ENCODE measurements around the gene PLXNC1. TPM values are rescaled to one million over a fixed set of nuclear protein-coding genes. Genes with fewer than 3 reads are reported as not detected.

The PLXNC1 gene
- polyA plus RNA-seq, 1 donor (not counting 4 experiments of a cell fraction or from before 2014, with no cell fraction given): 0.17 TPM

DNA sequence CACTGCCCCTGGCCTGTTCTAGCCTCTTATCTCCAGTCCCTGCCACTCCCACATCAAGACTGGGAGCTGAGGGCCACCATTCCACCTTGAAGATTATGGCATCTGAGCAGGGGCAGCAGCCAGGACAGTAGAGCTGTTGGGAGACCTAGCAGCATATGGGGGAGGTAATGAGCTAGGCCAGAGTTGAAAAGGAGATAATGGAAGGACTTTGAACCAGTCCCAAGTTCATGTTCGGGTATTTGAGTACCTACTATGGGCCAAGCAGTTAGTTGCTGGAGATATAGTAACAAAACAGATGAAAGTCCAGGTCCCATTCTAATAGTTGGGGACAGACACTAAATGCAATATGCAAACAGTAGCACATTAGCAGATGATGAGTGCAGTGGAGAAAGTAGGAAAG lies 151.5 kb downstream of the PLXNC1 start:
- DNase-seq (ENCODE audit: low read depth, low spot score): no peak
- no peak for FAIRE-seq
- H3K9me3 ChIP-seq (ENCODE audit: control insufficient read depth, low read depth, low read length): no peaks in the 10 kb centered on the region
- H3K4me1 ChIP-seq (ENCODE audit: control insufficient read depth, extremely low read depth, insufficient read depth, low read length): no peaks in the 10 kb centered on the region
- no peaks in the 10 kb centered on the region for H3K27me3 ChIP-seq (ENCODE audit: control insufficient read depth, extremely low read depth, insufficient read depth, low read length)
- no peaks in the 10 kb centered on the region for H3K9me1 ChIP-seq (ENCODE audit: control insufficient read depth, extremely low read depth, insufficient read depth, low read length)
- no peak overlapping the region for H2AFZ ChIP-seq (ENCODE audit: control insufficient read depth, low read length)
- no peak overlapping the region for H3K9ac ChIP-seq (ENCODE audit: control insufficient read depth, extremely low read depth, insufficient read depth, low read length)
- H3K4me3 ChIP-seq (ENCODE audit: control insufficient read depth in 2 of 3, extremely low read depth in 1 of 3, insufficient read depth in 2 of 3, low read depth in 1 of 3, low read length in 3 of 3): no peak overlapping the region
- H3K79me2 ChIP-seq (ENCODE audit: control insufficient read depth, insufficient read depth, low read length): no peaks in the 10 kb centered on the region
- H4K20me1 ChIP-seq (ENCODE audit: control insufficient read depth, extremely low read depth, insufficient read depth, low read length): no peaks in the 10 kb centered on the region
- H3K36me3 ChIP-seq (ENCODE audit: control insufficient read depth in 2 of 2, extremely low read depth in 1 of 2, insufficient read depth in 2 of 2, low read length in 2 of 2): peaks cover 0 to 6% of the 10 kb centered on the region in 2 experiments
- TF ChIP-seq, protein P1, sequence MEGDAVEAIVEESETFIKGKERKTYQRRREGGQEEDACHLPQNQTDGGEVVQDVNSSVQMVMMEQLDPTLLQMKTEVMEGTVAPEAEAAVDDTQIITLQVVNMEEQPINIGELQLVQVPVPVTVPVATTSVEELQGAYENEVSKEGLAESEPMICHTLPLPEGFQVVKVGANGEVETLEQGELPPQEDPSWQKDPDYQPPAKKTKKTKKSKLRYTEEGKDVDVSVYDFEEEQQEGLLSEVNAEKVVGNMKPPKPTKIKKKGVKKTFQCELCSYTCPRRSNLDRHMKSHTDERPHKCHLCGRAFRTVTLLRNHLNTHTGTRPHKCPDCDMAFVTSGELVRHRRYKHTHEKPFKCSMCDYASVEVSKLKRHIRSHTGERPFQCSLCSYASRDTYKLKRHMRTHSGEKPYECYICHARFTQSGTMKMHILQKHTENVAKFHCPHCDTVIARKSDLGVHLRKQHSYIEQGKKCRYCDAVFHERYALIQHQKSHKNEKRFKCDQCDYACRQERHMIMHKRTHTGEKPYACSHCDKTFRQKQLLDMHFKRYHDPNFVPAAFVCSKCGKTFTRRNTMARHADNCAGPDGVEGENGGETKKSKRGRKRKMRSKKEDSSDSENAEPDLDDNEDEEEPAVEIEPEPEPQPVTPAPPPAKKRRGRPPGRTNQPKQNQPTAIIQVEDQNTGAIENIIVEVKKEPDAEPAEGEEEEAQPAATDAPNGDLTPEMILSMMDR (optimal IDR thresholded peaks at IDR 0.05 in 1 of 3, IDR thresholded peaks at IDR 0.05 in 1 of 3, conservative IDR thresholded peaks at IDR 0.05 in 1 of 3; ENCODE audit: extremely low read depth in 1 of 3, insufficient read depth in 2 of 3, low read length in 3 of 3): no peak
- no peak overlapping the region for H3K4me2 ChIP-seq (ENCODE audit: control insufficient read depth, extremely low read depth, insufficient read depth, low read depth, low read length)
- no peak overlapping the region for H3K27ac ChIP-seq (ENCODE audit: control insufficient read depth, insufficient read depth, low read length)
- dilution Hi-C loops (cut with MboI; ENCODE audit: extremely low pct_ligation_motif_present, low sequenced_read_pairs): no loop called here

DNA sequence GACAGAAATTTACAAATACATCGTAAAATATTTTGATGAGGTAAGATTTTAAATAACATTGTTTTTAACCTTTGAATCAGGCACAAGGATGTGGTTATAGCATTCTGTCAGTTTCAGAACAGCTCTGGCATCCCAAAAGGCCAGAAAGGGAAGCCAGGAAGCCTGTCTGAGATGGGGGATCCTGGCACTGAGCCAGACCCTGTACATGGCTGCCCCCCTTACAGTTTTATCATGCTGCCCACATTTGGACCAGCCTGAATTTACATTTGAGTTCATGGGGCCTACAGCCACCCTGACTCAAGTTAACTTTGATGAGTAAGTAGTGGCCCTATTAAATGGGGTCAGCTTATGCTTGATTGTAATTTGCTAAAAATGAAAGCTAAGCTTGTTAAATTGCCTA lies 155.6 kb downstream of the PLXNC1 start:
- no peak overlapping the region for H3K9ac ChIP-seq (ENCODE audit: control insufficient read depth, extremely low read depth, insufficient read depth, low read length)
- H3K36me3 ChIP-seq (ENCODE audit: control insufficient read depth in 2 of 2, extremely low read depth in 1 of 2, insufficient read depth in 2 of 2, low read length in 2 of 2): peaks cover 5 to 6% of the 10 kb centered on the region in 2 experiments
- TF ChIP-seq EZH2 (IDR thresholded peaks at IDR 0.05; ENCODE audit: low read length): no peak
- TF ChIP-seq, protein P1 (optimal IDR thresholded peaks at IDR 0.05 in 1 of 3, IDR thresholded peaks at IDR 0.05 in 1 of 3, conservative IDR thresholded peaks at IDR 0.05 in 1 of 3; ENCODE audit: extremely low read depth in 1 of 3, insufficient read depth in 2 of 3, low read length in 3 of 3): no peak
- H3K4me2 ChIP-seq (ENCODE audit: control insufficient read depth, extremely low read depth, insufficient read depth, low read depth, low read length): no peak overlapping the region
- H3K79me2 ChIP-seq (ENCODE audit: control insufficient read depth, insufficient read depth, low read length): no peaks in the 10 kb centered on the region
- no peaks in the 10 kb centered on the region for H3K27me3 ChIP-seq (ENCODE audit: control insufficient read depth, extremely low read depth, insufficient read depth, low read length)
- DNase-seq (ENCODE audit: low read depth, low spot score) (no peak), FAIRE-seq (no peak)
- H2AFZ ChIP-seq (ENCODE audit: control insufficient read depth, low read length): no peak overlapping the region
- no peaks in the 10 kb centered on the region for H3K9me3 ChIP-seq (ENCODE audit: control insufficient read depth, low read depth, low read length)
- H3K4me3 ChIP-seq (ENCODE audit: control insufficient read depth in 2 of 3, extremely low read depth in 1 of 3, insufficient read depth in 2 of 3, low read depth in 1 of 3, low read length in 3 of 3): no peak overlapping the region
- H3K4me1 ChIP-seq (ENCODE audit: control insufficient read depth, extremely low read depth, insufficient read depth, low read length): no peaks in the 10 kb centered on the region
- dilution Hi-C loops (cut with MboI; ENCODE audit: extremely low pct_ligation_motif_present, low sequenced_read_pairs): no loop called here
- no peaks in the 10 kb centered on the region for H3K9me1 ChIP-seq (ENCODE audit: control insufficient read depth, extremely low read depth, insufficient read depth, low read length)
- no peaks in the 10 kb centered on the region for H4K20me1 ChIP-seq (ENCODE audit: control insufficient read depth, extremely low read depth, insufficient read depth, low read length)
- H3K27ac ChIP-seq (ENCODE audit: control insufficient read depth, insufficient read depth, low read length): no peak overlapping the region
